ENCODE results near the gene RNGTT.
"Not testable (repeated sequence)": the region's sequence is repeated elsewhere in the genome, so short reads cannot be mapped to it uniquely, and the experiment has no call there.

The RNGTT gene

GRCh38 chr6:88963139-88964090 is at the start of gene RNGTT:
RNGTT (minus strand) TSS chr6:88963618; CDS start chr6:88963409, 209 bp downstream.
- peak; percentile 99 to 100 for DNase-seq

DNA sequence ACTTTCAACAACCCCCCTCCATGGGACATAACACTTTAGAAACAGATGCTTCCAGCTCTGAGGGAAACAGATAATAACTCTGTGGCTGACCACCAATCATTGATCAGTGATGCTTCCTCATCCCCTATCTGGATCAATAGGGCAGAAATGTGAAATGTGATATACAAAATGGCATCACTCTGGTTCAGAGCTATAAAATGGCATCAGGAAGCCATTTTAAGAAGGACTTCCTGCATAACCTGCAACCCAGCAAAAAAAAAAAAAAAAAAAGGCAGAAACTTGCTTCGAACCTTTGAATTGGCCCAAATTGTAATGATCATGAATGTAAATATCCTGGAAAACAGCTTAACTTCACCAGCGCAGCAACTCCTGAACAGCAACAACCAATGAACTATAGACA is 48.0 kb upstream of the RNGTT start:
- no peak for DNase-seq

GRCh38 chr6:89010825-89011224 is 47.4 kb upstream of the RNGTT start:
- no peak for DNase-seq

GRCh38 chr6:89009624-89010059 is 46.2 kb upstream of the RNGTT start:
- DNase-seq: no peak

DNA sequence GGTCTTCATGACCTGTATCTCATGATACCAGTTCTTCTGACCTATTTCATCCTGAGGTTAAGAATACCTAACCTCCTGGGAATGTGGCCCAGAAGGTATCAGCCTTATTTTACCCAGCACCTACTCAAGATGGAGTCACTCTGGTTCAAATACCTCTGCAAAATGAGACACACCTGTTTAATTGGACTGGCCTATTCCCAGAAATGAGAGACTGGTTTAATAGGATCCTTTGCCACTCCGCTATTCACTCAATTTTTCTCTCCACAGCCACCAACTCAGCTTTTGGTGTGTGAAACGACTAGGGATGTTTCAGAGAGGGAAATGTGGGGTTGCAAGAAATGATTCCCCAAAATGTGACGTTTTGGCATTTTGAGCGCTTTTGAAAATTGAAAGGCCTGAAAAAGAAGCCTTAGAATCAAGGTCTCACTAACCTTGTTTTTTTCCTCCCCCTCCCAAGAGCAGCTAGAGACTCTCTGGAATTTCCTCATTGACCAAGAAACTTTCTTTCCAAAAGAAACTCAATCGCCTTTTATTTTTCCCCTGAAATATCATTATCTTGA is 45.5 kb upstream of the RNGTT start:
- DNase-seq: no peak

- no peak for DNase-seq
Measured at GRCh38 chr6:89008001-89008814, 44.8 kb upstream of the RNGTT start.

DNA sequence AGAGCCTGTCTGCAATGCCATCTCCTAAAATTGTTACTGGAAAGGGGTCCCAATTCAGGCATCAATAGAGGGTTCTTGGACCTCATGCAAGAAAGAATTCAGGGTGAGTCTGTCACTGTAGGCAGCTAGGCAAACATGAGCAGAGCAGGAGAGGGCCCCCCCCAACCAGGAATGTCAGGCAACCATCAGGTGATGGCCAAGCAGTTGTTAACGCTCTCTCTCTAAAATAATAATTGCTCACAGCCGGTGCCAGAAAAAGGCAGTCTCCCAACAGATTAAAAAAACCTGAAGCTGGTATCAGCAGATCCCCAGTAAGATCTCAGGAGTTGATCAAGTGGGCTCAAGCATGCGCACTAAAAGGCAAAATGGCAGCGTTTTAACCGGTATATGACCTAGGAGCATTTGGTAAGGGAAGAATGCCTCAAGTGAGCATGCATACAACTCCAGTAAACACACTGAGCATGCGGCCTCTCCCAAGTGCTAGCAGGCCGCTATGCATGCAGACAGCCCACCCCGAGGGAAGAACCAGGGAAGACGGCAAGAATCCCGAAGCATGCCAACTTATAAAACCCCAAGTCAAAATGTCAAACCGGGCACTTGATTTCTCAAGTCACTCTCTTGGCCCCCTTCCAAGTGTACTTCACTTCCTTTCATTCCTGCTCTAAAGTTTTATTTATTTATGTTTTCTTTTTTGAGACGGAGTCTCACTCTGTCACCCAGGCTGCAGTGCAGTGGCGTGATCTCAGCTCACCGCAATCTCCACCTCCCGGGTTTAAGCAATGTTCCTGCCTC is 44.0 kb upstream of the RNGTT start:
- DNase-seq: no peak

DNA sequence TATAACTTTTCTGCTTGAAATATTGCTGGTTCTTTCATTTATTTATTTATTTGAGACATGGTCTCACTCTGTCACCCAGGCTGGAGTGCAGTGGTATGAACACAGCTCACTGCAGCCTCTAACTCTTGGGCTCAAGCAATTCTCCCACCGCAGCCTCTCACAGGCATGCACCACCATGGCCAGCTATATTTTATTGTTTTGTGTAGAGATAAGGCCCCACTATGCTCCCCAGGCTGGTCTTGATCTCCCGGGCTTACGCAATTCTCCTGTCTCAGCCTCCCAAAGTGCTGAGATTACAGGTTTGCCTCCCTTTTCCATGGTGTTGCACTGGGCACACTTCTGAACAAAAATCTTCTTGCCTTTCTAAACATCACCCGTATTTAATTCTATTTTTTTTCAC is 39.1 kb upstream of the RNGTT start:
- DNase-seq: no peak

DNA sequence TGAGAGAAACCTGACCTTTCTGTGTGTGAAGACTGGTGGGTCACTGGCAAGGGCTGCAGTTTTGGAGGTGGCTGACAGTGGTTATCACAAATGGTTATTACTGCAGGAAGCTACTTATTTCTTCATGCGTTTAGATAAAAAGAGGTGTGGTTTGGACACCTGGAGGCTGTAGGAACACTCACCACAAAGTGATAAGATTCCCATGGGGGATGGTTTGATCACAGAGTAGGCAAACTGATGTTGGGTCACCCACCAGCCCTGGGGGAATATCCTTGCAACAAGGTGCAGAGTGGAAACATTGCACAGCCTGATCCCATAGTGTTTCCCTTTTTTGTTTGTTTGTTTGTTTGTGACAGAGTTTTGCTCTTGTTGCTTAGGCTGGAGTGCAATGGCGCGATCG is 33.9 kb upstream of the RNGTT start:
- no peak for DNase-seq

DNA sequence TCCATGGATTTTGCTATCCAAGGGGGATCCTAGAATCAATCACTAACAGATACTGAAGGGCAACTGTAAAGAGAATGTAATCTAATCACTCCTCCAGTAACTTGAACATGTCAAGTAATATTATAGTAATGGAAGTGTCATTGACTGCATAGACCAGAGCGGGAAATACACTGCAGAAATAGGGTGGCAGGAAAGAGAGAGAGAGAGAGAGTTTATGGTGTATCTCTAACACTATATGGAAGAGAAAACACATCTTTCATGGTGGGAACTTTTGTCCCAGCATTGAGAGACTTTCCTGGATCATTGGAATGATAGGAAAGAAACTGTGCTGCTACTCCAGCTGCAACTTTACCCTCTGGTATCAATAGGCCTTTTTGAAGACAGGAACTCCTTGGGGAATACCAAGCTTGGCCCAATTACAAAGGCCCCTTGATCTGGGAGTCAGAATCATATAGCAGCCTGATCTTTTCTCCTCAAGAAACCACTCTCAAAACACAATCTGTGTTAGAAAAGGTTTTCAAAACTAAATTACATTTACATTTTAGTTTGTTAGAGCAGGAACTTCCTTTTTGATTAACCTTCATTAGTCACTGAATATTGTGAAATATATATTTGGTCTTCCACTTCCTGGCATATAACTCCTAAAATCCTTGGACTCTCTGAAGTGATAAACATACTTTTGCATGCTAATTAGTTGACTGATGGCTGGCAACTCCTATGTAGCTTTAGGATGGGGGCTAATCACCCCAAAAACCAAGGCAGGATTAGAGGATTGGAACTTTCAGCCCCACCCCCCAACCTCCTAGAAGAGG is 29.5 kb upstream of the RNGTT start:
- no peak for DNase-seq

DNA sequence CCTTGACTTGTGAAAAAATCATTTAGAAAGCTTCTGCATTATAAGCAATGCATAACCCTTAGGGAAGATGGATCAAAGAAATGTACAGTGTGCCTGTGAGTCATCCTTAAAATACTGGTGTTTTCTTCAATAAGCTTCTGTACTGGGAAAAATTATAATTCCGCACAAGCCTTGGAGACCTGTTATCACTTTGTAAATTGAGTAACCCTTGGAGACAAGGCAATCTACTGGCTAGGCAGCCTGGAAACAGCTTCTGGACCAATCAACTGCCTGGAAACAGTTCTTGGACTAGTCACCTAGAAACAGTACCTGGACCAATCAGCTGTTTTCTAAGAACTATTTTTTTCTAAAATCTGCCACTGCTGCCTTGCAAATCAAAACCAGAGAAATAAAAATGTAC is 25.8 kb upstream of the RNGTT start:
- no peak for DNase-seq

DNA sequence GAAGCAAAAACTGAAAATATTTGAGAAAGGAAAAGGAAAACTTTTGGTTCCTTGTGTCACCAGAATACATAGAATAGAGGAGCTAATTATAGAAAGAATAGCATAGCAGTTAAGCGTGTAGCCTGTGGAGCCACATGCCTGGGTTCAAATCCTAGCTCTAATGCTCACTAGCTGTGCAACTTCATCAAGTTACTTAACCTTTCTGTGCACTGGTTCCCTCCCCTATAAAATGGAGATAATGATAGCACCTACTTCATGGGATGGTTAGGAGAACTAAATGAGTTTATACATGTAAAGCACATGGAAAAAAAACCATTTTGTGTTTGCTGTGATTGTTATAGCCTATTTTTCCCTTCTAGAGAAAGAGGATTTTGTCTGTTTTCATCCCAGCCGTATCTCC is 24.5 kb upstream of the RNGTT start:
- no peak for DNase-seq

DNA sequence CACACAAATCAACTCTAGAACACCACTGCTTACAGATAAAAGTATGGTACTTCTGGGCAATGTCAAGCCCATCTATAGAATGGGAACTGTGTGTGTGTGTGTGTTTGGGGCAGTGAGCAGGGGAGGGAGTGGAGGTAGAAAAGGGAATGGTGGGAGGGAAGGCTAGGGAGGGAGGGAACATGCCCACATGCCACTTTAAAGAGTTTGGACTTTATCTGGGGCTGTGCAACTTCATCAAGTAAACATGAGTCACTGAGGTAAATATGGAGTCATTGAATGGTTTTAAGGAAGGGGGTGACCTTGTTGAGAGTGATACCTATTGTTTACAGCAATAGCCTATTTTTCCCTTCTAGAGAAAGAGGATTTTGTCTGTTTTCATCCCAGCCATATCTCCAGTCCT is 22.5 kb upstream of the RNGTT start:
- no peak for DNase-seq

DNA sequence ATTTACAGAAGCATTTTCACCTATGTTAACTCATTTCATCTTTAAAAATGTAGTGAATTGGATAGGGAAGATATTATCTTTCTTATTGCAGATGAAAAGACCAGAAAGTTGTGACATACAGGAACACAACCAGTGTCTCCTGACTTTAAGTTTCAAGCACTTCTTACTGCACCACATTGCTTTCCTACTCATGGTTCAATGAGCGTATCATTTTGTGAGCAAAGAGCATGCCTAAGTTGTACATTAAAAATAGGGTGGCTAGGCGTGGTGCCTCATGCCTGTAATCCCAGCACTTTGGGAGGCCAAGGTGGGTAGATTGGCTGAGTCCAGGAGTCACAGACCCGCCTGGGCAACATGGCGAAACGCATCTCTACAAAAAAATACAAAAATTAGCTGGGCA is 21.2 kb upstream of the RNGTT start:
- no peak for DNase-seq

DNA sequence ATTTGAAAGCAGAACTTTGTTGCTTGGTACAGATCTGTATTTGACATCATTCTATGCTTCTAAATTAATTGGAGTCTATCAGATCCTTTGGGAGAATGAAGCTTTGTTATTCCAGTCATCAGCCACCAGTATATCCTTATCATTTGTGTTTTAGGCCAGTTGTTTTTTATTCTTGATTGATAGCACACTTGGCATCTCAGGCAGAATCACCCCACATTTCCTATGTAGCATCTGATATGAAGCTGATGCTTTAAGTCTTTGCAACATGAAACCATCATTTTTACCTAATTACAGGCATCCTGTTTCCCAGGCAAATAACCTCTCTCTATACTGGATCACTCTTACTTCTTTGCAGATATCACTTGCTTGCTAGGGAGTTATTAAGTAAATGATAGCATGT is 20.7 kb upstream of the RNGTT start:
- DNase-seq: no peak

- DNase-seq: no peak
Measured at GRCh38 chr6:88983532-88983931, 20.1 kb upstream of the RNGTT start.

DNA sequence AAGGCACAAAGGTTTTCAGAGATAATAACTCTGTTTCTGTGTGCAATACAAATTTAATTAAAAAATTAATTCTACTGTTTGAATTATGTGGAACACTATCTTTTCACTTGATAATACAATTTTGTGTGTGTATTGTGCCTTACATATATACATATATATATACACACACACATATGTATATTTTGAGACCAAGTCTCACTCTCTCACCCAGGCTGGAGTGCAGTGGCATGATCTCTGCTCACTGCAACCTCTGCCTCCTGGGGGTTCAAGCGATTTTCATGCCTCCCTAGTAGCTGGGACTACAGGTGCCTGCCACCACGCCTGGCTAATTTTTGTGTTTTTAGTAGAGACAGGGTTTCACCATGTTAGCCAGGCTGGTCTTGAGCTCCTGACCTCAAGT is 19.7 kb upstream of the RNGTT start:
- DNase-seq: not testable (repeated sequence)

- DNase-seq: peak in 1 of 2 donors; percentile 21
Measured at GRCh38 chr6:88982720-88983119, 19.3 kb upstream of the RNGTT start.

- no peak for DNase-seq
Measured at GRCh38 chr6:88975369-88975768, 12.0 kb upstream of the RNGTT start.

GRCh38 chr6:88972504-88973423 is 9.3 kb upstream of the RNGTT start:
- no peak for DNase-seq

- no peak for DNase-seq
Measured at GRCh38 chr6:88970301-88970700, 6.9 kb upstream of the RNGTT start.

All from stimulated activated CD4-positive, alpha-beta T cell treated with anti-CD3 and anti-CD28 coated beads, Interleukin-2, amount 100 ng/mL, for 24 hours (primary cell).